ENCODE data around the gene YAF2.

Gene YAF2

GRCh38 chr12:42141981-42142606 is 96.0 kb downstream of the YAF2 start:
- DNase-seq, result no peak

- no peak for DNase-seq
These were observed 97.1 kb downstream of the YAF2 start for GRCh38 chr12:42140901-42141300.

- no peak for DNase-seq
These were observed 102.7 kb downstream of the YAF2 start for GRCh38 chr12:42135259-42135814.

GRCh38 chr12:42130672-42131402 is 107.2 kb downstream of the YAF2 start:
- DNase-seq, result no peak

- DNase-seq, result peak; percentile 47
These were observed 108.3 kb downstream of the YAF2 start for GRCh38 chr12:42129595-42130204.

GRCh38 chr12:42128888-42129287 is 109.2 kb downstream of the YAF2 start:
- no peak for DNase-seq

- DNase-seq, result no peak
These were observed 109.7 kb downstream of the YAF2 start for GRCh38 chr12:42128327-42128726.

GRCh38 chr12:42126963-42127362 is 111.1 kb downstream of the YAF2 start:
- no peak for DNase-seq

GRCh38 chr12:42125388-42125767 is 112.7 kb downstream of the YAF2 start:
- DNase-seq, result no peak

- no peak for DNase-seq
These were observed 113.2 kb downstream of the YAF2 start for GRCh38 chr12:42124764-42125387.

- DNase-seq, result no peak
These were observed 118.9 kb downstream of the YAF2 start for GRCh38 chr12:42119085-42119633.

- no peak for DNase-seq
These were observed 119.7 kb downstream of the YAF2 start for GRCh38 chr12:42118136-42118879.

- no peak for DNase-seq
These were observed 129.0 kb downstream of the YAF2 start for GRCh38 chr12:42109031-42109430.

Data from NCI-H774 (cell line).